Measurements from ENCODE around the gene SIX3. TPM values are rescaled to one million over a fixed set of nuclear protein-coding genes. Genes with fewer than 3 reads are reported as not detected.

Gene SIX3
- total RNA-seq, 4 donors from 2014 or later = not detected

GRCh38 chr2:44959855-44960254 is 18.4 kb downstream of the SIX3 start:
- intact Hi-C loops (cut with DNase I; ENCODE audit: low total_unique reads) = loop anchor here (10.0 kb wide), 1 partner anchor 475 kb away; no protein-coding TSS in a partner anchor
- Histone ChIP-seq H3K9me3 (no peaks in the 10 kb centered on the region), H3K4me1 (peaks cover 0 to 10% of the 10 kb centered on the region in 2 donors), H3K27me3 (no peaks in the 10 kb centered on the region), H3K36me3 (no peaks in the 10 kb centered on the region), H3K27ac (no peak overlapping the region), H3K4me3 (no peak overlapping the region)
- no peak for TF ChIP-seq POLR2A (IDR thresholded peaks at IDR 0.05)
- no peak for TF ChIP-seq CTCF (IDR thresholded peaks at IDR 0.05)
- DNase-seq = no peak

- no peak overlapping the region for H3K4me3 ChIP-seq
- H3K27me3 ChIP-seq = no peaks in the 10 kb centered on the region
- TF ChIP-seq POLR2A (IDR thresholded peaks at IDR 0.05) (no peak), CTCF (IDR thresholded peaks at IDR 0.05) (no peak)
- intact Hi-C loops (cut with DNase I; ENCODE audit: low total_unique reads) = no loop called here
- no peaks in the 10 kb centered on the region for H3K36me3 ChIP-seq
- H3K27ac ChIP-seq = no peak overlapping the region
- no peak for DNase-seq
- peaks cover 0 to under 1% of the 10 kb centered on the region in 2 donors for H3K4me1 ChIP-seq
- no peaks in the 10 kb centered on the region for H3K9me3 ChIP-seq
Observed at GRCh38 chr2:44960871-44961270, 19.4 kb downstream of the SIX3 start.

GRCh38 chr2:44962176-44962695 is 20.7 kb downstream of the SIX3 start:
- Histone ChIP-seq H3K9me3 (no peaks in the 10 kb centered on the region), H3K4me3 (no peak overlapping the region), H3K27me3 (no peaks in the 10 kb centered on the region), H3K27ac (no peak overlapping the region), H3K36me3 (no peaks in the 10 kb centered on the region), H3K4me1 (no peaks in the 10 kb centered on the region)
- DNase-seq = no peak
- intact Hi-C loops (cut with DNase I; ENCODE audit: low total_unique reads) = no loop called here
- TF ChIP-seq POLR2A (IDR thresholded peaks at IDR 0.05) (no peak), CTCF (IDR thresholded peaks at IDR 0.05) (no peak)

GRCh38 chr2:44964752-44965236 is 23.3 kb downstream of the SIX3 start:
- TF ChIP-seq CTCF (IDR thresholded peaks at IDR 0.05) = no peak
- TF ChIP-seq POLR2A (IDR thresholded peaks at IDR 0.05) = no peak
- DNase-seq = no peak
- no peak overlapping the region for H3K4me3 ChIP-seq
- H3K27me3 ChIP-seq = no peaks in the 10 kb centered on the region
- no peaks in the 10 kb centered on the region for H3K9me3 ChIP-seq
- intact Hi-C loops (cut with DNase I; ENCODE audit: low total_unique reads) = no loop called here
- no peaks in the 10 kb centered on the region for H3K4me1 ChIP-seq
- H3K27ac ChIP-seq = no peak overlapping the region
- H3K36me3 ChIP-seq = no peaks in the 10 kb centered on the region

- intact Hi-C loops (cut with DNase I; ENCODE audit: low total_unique reads) = no loop called here
- Histone ChIP-seq H3K27ac (no peak overlapping the region), H3K4me3 (no peak overlapping the region), H3K27me3 (no peaks in the 10 kb centered on the region), H3K9me3 (no peaks in the 10 kb centered on the region), H3K36me3 (no peaks in the 10 kb centered on the region), H3K4me1 (no peaks in the 10 kb centered on the region)
- no peak for TF ChIP-seq POLR2A (IDR thresholded peaks at IDR 0.05)
- no peak for TF ChIP-seq CTCF (IDR thresholded peaks at IDR 0.05)
- no peak for DNase-seq
Observed at GRCh38 chr2:44965684-44966083, 24.2 kb downstream of the SIX3 start.
